HG03064 (cell line): ENCODE data around the gene ACYP2.

ENCODE experiments used
- ATAC-seq: cut with Tn5 transposase; IDR thresholded peaks from one replicate; pipeline ENCODE4 v1.9.1; 2021; ENCODE audit warnings: low read depth; ENCODE audit not compliant: unreplicated experiment

ACYP2 gene

DNA sequence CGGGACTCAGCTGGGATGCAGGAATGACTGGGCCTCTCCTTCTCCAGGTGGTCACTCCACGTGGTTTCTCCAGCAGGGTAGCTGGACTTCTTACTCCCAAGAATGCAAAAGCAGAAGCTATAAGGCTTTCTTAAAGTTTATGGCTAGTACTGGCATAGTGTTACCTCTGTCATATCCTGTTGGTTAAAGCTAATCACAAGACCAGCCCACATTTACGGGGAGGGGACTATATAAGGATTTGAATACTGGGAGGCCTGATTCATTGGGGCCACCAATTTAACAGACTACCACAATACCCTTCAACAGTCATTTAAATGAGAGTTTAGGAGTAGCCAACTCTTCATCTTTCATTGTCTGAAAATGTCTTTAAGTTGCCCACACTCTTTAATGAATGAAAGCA is 235.0 kb downstream of the ACYP2 start:
- ATAC-seq: no peak

DNA sequence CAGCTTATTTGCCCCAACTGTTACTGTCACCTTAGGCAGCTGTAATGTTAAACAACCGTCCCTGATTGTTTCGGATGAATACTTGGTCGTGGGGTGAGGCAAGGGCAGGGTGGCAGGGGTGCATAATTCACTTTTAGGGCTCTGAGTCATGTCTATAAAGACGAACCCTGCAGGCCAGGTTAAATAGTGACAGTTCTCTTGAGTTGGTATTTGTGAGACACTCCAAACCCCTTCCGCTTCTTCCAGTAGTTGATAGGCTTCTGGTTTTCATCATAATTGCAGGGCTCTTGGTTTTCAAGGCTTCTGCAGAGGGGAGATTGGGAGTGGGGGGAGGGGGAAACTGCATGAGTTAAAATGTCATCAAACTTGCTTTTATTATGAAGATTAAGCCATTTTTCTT is 237.8 kb downstream of the ACYP2 start:
- no peak for ATAC-seq
